Peyer's patch (tissue), 4 donors: ENCODE measurements around the gene CYP2F1.

Experiments used
- CTCF ChIP-seq, 6 experiments: fragments of 450-650 bp in 4 of 6; fragments of 200-600 bp in 2 of 6; sonication (generic) in 1 of 6; IDR thresholded peaks; one replicate each; pipeline ENCODE4 v1.5.1; 2017 to 2019; ENCODE audit warnings: antibody characterized with exemption in 6 of 6, mild to moderate bottlenecking in 3 of 6, moderate library complexity in 1 of 6
- POLR2A ChIP-seq, 2 donors: fragments of 450-650 bp; IDR thresholded peaks; one replicate each; pipeline ENCODE4 v1.5.1; 2017; ENCODE audit warnings: antibody characterized with exemption in 2 of 2, mild to moderate bottlenecking in 2 of 2, moderate library complexity in 2 of 2

GRCh38 chr19:41144403-41144802, 30.2 kb downstream of the CYP2F1 start:
- TF ChIP-seq POLR2A (IDR thresholded peaks at IDR 0.05) (no peak), CTCF (IDR thresholded peaks at IDR 0.05) (peak; percentile 49 to 97 (median 89))
